ENCODE measurements around the gene CAPRIN2. TPM values are rescaled to one million over a fixed set of nuclear protein-coding genes. Genes with fewer than 3 reads are reported as not detected.
A peak's percentile ranks its signal among the peaks of the same experiment; 100 is the strongest.

CAPRIN2 gene
- total and polyA plus RNA-seq, 2 of the 4 experiments (the other 2 are of a cell fraction) = 18.9 to 23.8 TPM

- H3K9me3 ChIP-seq (ENCODE audit: control insufficient read depth, insufficient read depth, low read length) = no peaks in the 10 kb centered on the region
- no peak within 1 kb of the TSS for H2BK20ac ChIP-seq (ENCODE audit: low read depth, low read length)
- H3K4me2 ChIP-seq (ENCODE audit: low read depth, low read length) = peak within 1 kb of the TSS; percentile 99
- peak; percentile 91 for ATAC-seq (ENCODE audit: low read depth)
- peaks cover 9% of the 10 kb centered on the region for H3K9me1 ChIP-seq (ENCODE audit: insufficient read depth, low read length)
- ChIA-PET CTCF (interaction anchor here (0.7 to 1.6 kb wide), 3 partner anchors 23 to 887 kb away, joined by 3 read pairs; no protein-coding TSS in a partner anchor), POLR2A (ENCODE audit: unreplicated experiment) (interaction anchor here (0.6 kb wide), 1 partner anchor 1818 kb away, joined by 20 read pairs; no protein-coding TSS in a partner anchor)
- peak within 1 kb of the TSS; percentile 89 for H3K56ac ChIP-seq (ENCODE audit: extremely low read depth, insufficient read depth, low read length)
- H2AFZ ChIP-seq (replicated peaks; ENCODE audit: low read length, poor library complexity) = peak within 1 kb of the TSS; percentile 98
- WGBS, 2 experiments (ENCODE audit: extremely low coverage in 2 of 2, insufficient read length in 1 of 2) = 0% methylated on average over 17 of the region's 71 CpGs; no CpG with 5 or more reads in 1 of the 2 experiments
- H2AK9ac ChIP-seq (replicated peaks; ENCODE audit: low read depth, low read length, poor library complexity) = peak within 1 kb of the TSS; percentile 88
- peak within 1 kb of the TSS; percentile 72 for H2AK5ac ChIP-seq (ENCODE audit: low read depth, low read length)
- peak within 1 kb of the TSS; percentile 89 for H3K23ac ChIP-seq (ENCODE audit: low read depth, low read length)
- peak within 1 kb of the TSS; percentile 85 for H2BK120ac ChIP-seq (ENCODE audit: low read depth, low read length)
- H3K27me3 ChIP-seq (ENCODE audit: control insufficient read depth, insufficient read depth, low read length) = no peaks in the 10 kb centered on the region
- dilution Hi-C loops (cut with HindIII; ENCODE audit: low sequenced_read_pairs, unreplicated experiment) = no loop called here
- H3K9ac ChIP-seq (ENCODE audit: low read depth, low read length) = peak within 1 kb of the TSS; percentile 88
- peak; percentile 89 for DNase-seq
- H4K20me1 ChIP-seq (ENCODE audit: insufficient read depth, low read length) = peaks cover 4% of the 10 kb centered on the region; the same call in 1 of the 2 replicates
- peak within 1 kb of the TSS; percentile 100 for H3K4me3 ChIP-seq (ENCODE audit: insufficient read depth, low read depth, low read length)
- TF ChIP-seq, protein P1, sequence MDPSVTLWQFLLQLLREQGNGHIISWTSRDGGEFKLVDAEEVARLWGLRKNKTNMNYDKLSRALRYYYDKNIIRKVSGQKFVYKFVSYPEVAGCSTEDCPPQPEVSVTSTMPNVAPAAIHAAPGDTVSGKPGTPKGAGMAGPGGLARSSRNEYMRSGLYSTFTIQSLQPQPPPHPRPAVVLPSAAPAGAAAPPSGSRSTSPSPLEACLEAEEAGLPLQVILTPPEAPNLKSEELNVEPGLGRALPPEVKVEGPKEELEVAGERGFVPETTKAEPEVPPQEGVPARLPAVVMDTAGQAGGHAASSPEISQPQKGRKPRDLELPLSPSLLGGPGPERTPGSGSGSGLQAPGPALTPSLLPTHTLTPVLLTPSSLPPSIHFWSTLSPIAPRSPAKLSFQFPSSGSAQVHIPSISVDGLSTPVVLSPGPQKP (IDR thresholded peaks at IDR 0.05; ENCODE audit: borderline replicate concordance, low read depth, low read length) = no peak
- TF ChIP-seq MAZ (IDR thresholded peaks at IDR 0.05; ENCODE audit: borderline replicate concordance, low read depth, low read length) (peak; percentile 64; the same call in 1 of the 2 replicates), CTCF (conservative IDR thresholded peaks at IDR 0.05; ENCODE audit: low read depth, low read length) (peak; percentile 23; the same call in 1 of the 2 replicates), SMC3 (IDR thresholded peaks at IDR 0.05; ENCODE audit: low read depth, low read length) (no peak), NFE2L2 (IDR thresholded peaks at IDR 0.05; ENCODE audit: low read depth, low read length) (no peak), FOS (IDR thresholded peaks at IDR 0.05; ENCODE audit: low read depth, low read length) (no peak), RAD21 (IDR thresholded peaks at IDR 0.05; ENCODE audit: low read length) (0 out of 2 replicates have a peak, but pooled peaks have one; percentile 3)
- TF ChIP-seq, protein P2, sequence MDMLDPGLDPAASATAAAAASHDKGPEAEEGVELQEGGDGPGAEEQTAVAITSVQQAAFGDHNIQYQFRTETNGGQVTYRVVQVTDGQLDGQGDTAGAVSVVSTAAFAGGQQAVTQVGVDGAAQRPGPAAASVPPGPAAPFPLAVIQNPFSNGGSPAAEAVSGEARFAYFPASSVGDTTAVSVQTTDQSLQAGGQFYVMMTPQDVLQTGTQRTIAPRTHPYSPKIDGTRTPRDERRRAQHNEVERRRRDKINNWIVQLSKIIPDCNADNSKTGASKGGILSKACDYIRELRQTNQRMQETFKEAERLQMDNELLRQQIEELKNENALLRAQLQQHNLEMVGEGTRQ (IDR thresholded peaks at IDR 0.05; ENCODE audit: low read depth, low read length) = no peak
- BruUV-seq (replicated peaks) = no TSS peak
- H3K79me1 ChIP-seq (ENCODE audit: low read depth in 1 of 2, low read length in 2 of 2) = peaks cover 18 to 38% of the 10 kb centered on the region in 2 experiments; a peak in 3 of 4 replicates
- H3K4me1 ChIP-seq (ENCODE audit: control insufficient read depth, insufficient read depth, low read length) = peaks cover 6% of the 10 kb centered on the region
- in situ Hi-C loops (cut with MboI; ENCODE audit: low sequenced_read_pairs) = no loop called here
- H4K5ac ChIP-seq (ENCODE audit: low read depth, low read length) = peak within 1 kb of the TSS; percentile 98
- H4K91ac ChIP-seq (ENCODE audit: insufficient read depth, low read depth, low read length) = peak within 1 kb of the TSS; percentile 94
- H3K27ac ChIP-seq (ENCODE audit: insufficient read depth, low read length) = peak within 1 kb of the TSS; percentile 77
- H3K18ac ChIP-seq (ENCODE audit: low read depth, low read length) = peak within 1 kb of the TSS; percentile 90
- intact Hi-C loops (cut with micrococcal nuclease) = loop anchor here (1.0 to 2.0 kb wide), 2 partner anchors 59 to 101 kb away; partner anchors contain the start of gene CAPRIN2
- peak within 1 kb of the TSS; percentile 95; the same call in 2 of the 3 replicates for H2BK15ac ChIP-seq (ENCODE audit: low read depth, low read length)
- no peaks in the 10 kb centered on the region for H3K36me3 ChIP-seq (ENCODE audit: control insufficient read depth, insufficient read depth, low read length)
- peak within 1 kb of the TSS; percentile 77 for H3K4ac ChIP-seq (ENCODE audit: low read depth, low read length)
- H3K14ac ChIP-seq (replicated peaks; ENCODE audit: low read depth, low read length) = peak within 1 kb of the TSS; percentile 88
- peak within 1 kb of the TSS; percentile 99 to 100 for H4K8ac ChIP-seq (ENCODE audit: low read depth in 2 of 2, low read length in 2 of 2)
- peak within 1 kb of the TSS; percentile 63 for H2BK5ac ChIP-seq (ENCODE audit: low read depth, low read length, poor library complexity, severe bottlenecking)
Observed at GRCh38 chr12:30695199-30696102, 59.3 kb downstream of the CAPRIN2 start, which contains the start of gene IPO8. Gene IPO8 (minus strand): TSS chr12:30695869. CDS start chr12:30695647, 222 bp downstream.

Measured in IMR-90 (cell line).